Neural progenitor cell (in vitro differentiated cells): ENCODE results near the gene SNX8.

Source experiments
- CTCF ChIP-seq: fragments of 200-600 bp; sonication (generic); IDR thresholded peaks from 2 replicates; pipeline ENCODE4 v1.5.1; 2017; ENCODE audit warnings: antibody characterized with exemption, mild to moderate bottlenecking
- EZH2 ChIP-seq: fragments of 200-600 bp; sonication (generic); IDR thresholded peaks from 2 replicates; pipeline ENCODE4 v1.6.1; 2017; ENCODE audit warnings: antibody characterized with exemption, mild to moderate bottlenecking, moderate library complexity
- EZH2phosphoT487 ChIP-seq: fragments of 200-600 bp; sonication (generic); IDR thresholded peaks from 2 replicates; pipeline ENCODE4 v1.6.1; 2017; ENCODE audit warnings: antibody characterized with exemption

GRCh38 chr7:2217716-2218443 lies 96.4 kb downstream of the SNX8 start:
- TF ChIP-seq CTCF: no peak
- no peak for TF ChIP-seq EZH2phosphoT487
- TF ChIP-seq EZH2: no peak
